Mesendoderm (in vitro differentiated cells): ENCODE data around the gene CLEC11A. TPM values are rescaled to one million over a fixed set of nuclear protein-coding genes. Genes with fewer than 3 reads are reported as not detected.

Experiments
- DNase-seq: peaks from one replicate; pipeline ENCODE4 v3.0.0; 2013
- H2AK5ac ChIP-seq: 2 replicates; pipeline ENCODE4 v1.6.1; 2013; ENCODE audit warnings: low read length, inconsistent platforms
- H2BK120ac ChIP-seq: 2 replicates; pipeline ENCODE4 v1.6.1; 2013; ENCODE audit warnings: low read depth, mild to moderate bottlenecking, low read length, moderate library complexity, mixed read lengths
- H2BK15ac ChIP-seq: replicated peaks from 2 replicates; pipeline ENCODE4 v1.6.1; 2013; ENCODE audit warnings: low read depth, mild to moderate bottlenecking, moderate library complexity
- H2BK5ac ChIP-seq: 2 replicates; pipeline ENCODE4 v1.6.1; 2013; ENCODE audit warnings: low read length, inconsistent platforms
- H3K18ac ChIP-seq: 2 replicates; pipeline ENCODE4 v1.6.1; 2013; ENCODE audit warnings: mild to moderate bottlenecking, low read length, mixed read lengths
- H3K23ac ChIP-seq: one replicate; pipeline ENCODE4 v1.6.1; 2013; ENCODE audit warnings: low read length
- H3K27ac ChIP-seq: 2 replicates; pipeline ENCODE4 v1.5.1; 2013; ENCODE audit warnings: low read depth, mild to moderate bottlenecking, inconsistent platforms, low read length, moderate library complexity
- H3K27me3 ChIP-seq: 2 replicates; pipeline ENCODE4 v1.6.1; 2013; ENCODE audit warnings: low read length, control low read depth, mild to moderate bottlenecking, inconsistent platforms; ENCODE audit not compliant: insufficient read depth, poor library complexity
- H3K36me3 ChIP-seq: 2 replicates; pipeline ENCODE4 v1.6.1; 2013; ENCODE audit warnings: low read length, inconsistent platforms; ENCODE audit not compliant: control insufficient read depth, insufficient read depth
- H3K4ac ChIP-seq: one replicate; pipeline ENCODE4 v1.6.1; 2013; ENCODE audit warnings: low read depth, mild to moderate bottlenecking, low read length, moderate library complexity
- H3K4me1 ChIP-seq: 2 replicates; pipeline ENCODE4 v1.6.1; 2013; ENCODE audit warnings: low read depth, low read length, inconsistent platforms; ENCODE audit not compliant: control insufficient read depth
- H3K4me2 ChIP-seq: 2 replicates; pipeline ENCODE4 v1.6.1; 2013; ENCODE audit warnings: low read length
- H3K4me3 ChIP-seq: 2 replicates; pipeline ENCODE4 v1.5.1; 2013; ENCODE audit warnings: mild to moderate bottlenecking, low read length
- H3K56ac ChIP-seq: one replicate; pipeline ENCODE4 v1.6.1; 2013; ENCODE audit warnings: low read length
- H3K79me1 ChIP-seq: 2 replicates; pipeline ENCODE4 v1.6.1; 2013; ENCODE audit warnings: low read length, inconsistent platforms
- H3K79me2 ChIP-seq: 2 replicates; pipeline ENCODE4 v1.6.1; 2013; ENCODE audit warnings: mild to moderate bottlenecking, low read length; ENCODE audit not compliant: control insufficient read depth, insufficient read depth
- H3K9ac ChIP-seq: 2 replicates; pipeline ENCODE4 v1.6.1; 2013; ENCODE audit warnings: low read length, inconsistent platforms
- H4K5ac ChIP-seq: one replicate; pipeline ENCODE4 v1.6.1; 2013; ENCODE audit warnings: low read length
- H4K8ac ChIP-seq: one replicate; pipeline ENCODE4 v1.6.1; 2013; ENCODE audit warnings: low read depth, mild to moderate bottlenecking, control low read depth, low read length, moderate library complexity
- WGBS: extraction: QIAGEN DNeasy Blood & Tissue Kit; methylation state at CpG from one replicate; pipeline ENCODE4 v1.1.7; 2013; ENCODE audit warnings: low lambda C conversion rate, missing lambda C conversion rate; ENCODE audit not compliant: insufficient coverage; ENCODE audit errors: extremely low coverage; 5-methylcytosine and 5-hydroxymethylcytosine counted together
- polyA plus RNA-seq, 2 experiments: library from polyadenylated mRNA; stranded (reverse); fragments of 200-250 nt; gene quantifications; one replicate each; pipeline ENCODE4 v1.2.3, GENCODE V29; 2013

CLEC11A gene
- 2.5 TPM for polyA plus RNA-seq (2013, experiment 1 of 2)
- polyA plus RNA-seq (2013, experiment 2 of 2) = 2.7 TPM

GRCh38 chr19:50723069-50723468 lies at the start of gene CLEC11A:
Gene CLEC11A (plus strand): TSS chr19:50723364. CDS start chr19:50723526, 162 bp downstream.
- no peak within 1 kb of the TSS for H2BK15ac ChIP-seq
- peak within 1 kb of the TSS; percentile 5 for H3K18ac ChIP-seq
- peak; percentile 58 for DNase-seq
- H2BK120ac ChIP-seq = no peak within 1 kb of the TSS
- H3K79me1 ChIP-seq = peaks cover 4% of the 10 kb centered on the region
- peak within 1 kb of the TSS; percentile 95 for H3K4me2 ChIP-seq
- H2AK5ac ChIP-seq = no peak within 1 kb of the TSS
- no peak within 1 kb of the TSS for H4K5ac ChIP-seq
- no peaks in the 10 kb centered on the region for H3K36me3 ChIP-seq
- WGBS = no CpG with 5 or more reads among the region's 15 CpGs
- H3K27me3 ChIP-seq = peaks cover 3% of the 10 kb centered on the region
- peak within 1 kb of the TSS; percentile 75 for H3K23ac ChIP-seq
- peaks cover 2% of the 10 kb centered on the region for H3K4me1 ChIP-seq
- H3K4ac ChIP-seq = no peak within 1 kb of the TSS
- no peak within 1 kb of the TSS for H4K8ac ChIP-seq
- no peak within 1 kb of the TSS for H2BK5ac ChIP-seq
- no peak within 1 kb of the TSS for H3K27ac ChIP-seq
- H3K79me2 ChIP-seq = no peaks in the 10 kb centered on the region
- peak within 1 kb of the TSS; percentile 78 for H3K9ac ChIP-seq
- H3K4me3 ChIP-seq = peak within 1 kb of the TSS; percentile 23
- peak within 1 kb of the TSS; percentile 89 for H3K56ac ChIP-seq

- Histone ChIP-seq H2BK120ac (no peak overlapping the region), H3K18ac (no peak overlapping the region), H3K79me2 (no peaks in the 10 kb centered on the region), H3K27ac (no peak overlapping the region), H3K4me1 (no peaks in the 10 kb centered on the region), H2AK5ac (no peak overlapping the region), H4K8ac (no peak overlapping the region), H3K56ac (no peak overlapping the region), H3K23ac (no peak overlapping the region), H4K5ac (no peak overlapping the region), H3K4me3 (no peak overlapping the region), H3K9ac (no peak overlapping the region), H3K4ac (no peak overlapping the region), H3K36me3 (no peaks in the 10 kb centered on the region), H3K79me1 (no peaks in the 10 kb centered on the region), H2BK5ac (no peak overlapping the region), H3K4me2 (no peak overlapping the region), H3K27me3 (peaks cover 7% of the 10 kb centered on the region), H2BK15ac (no peak overlapping the region)
- DNase-seq = no peak
- WGBS = no CpG with 5 or more reads among the region's 1 CpG
Measured at GRCh38 chr19:50676625-50677197, 46.5 kb upstream of the CLEC11A start.

- Histone ChIP-seq H3K23ac (no peak overlapping the region), H2BK5ac (no peak overlapping the region), H3K27me3 (peaks cover 7% of the 10 kb centered on the region), H3K4me1 (no peaks in the 10 kb centered on the region), H3K4me3 (no peak overlapping the region), H3K36me3 (no peaks in the 10 kb centered on the region), H2BK120ac (no peak overlapping the region), H4K8ac (no peak overlapping the region), H4K5ac (no peak overlapping the region), H3K79me2 (no peaks in the 10 kb centered on the region), H2BK15ac (no peak overlapping the region), H3K4me2 (no peak overlapping the region), H3K4ac (no peak overlapping the region), H3K18ac (no peak overlapping the region), H3K9ac (no peak overlapping the region), H3K27ac (no peak overlapping the region), H3K79me1 (no peaks in the 10 kb centered on the region), H3K56ac (no peak overlapping the region), H2AK5ac (no peak overlapping the region)
- DNase-seq = no peak
- no CpG with 5 or more reads among the region's 5 CpGs for WGBS
Measured at GRCh38 chr19:50677636-50678035, 45.5 kb upstream of the CLEC11A start.

- Histone ChIP-seq H3K9ac (no peak overlapping the region), H3K18ac (no peak overlapping the region), H3K23ac (no peak overlapping the region), H2BK120ac (no peak overlapping the region), H3K79me2 (no peaks in the 10 kb centered on the region), H3K4me2 (no peak overlapping the region), H3K27me3 (peaks cover 2% of the 10 kb centered on the region), H3K56ac (no peak overlapping the region), H3K4ac (no peak overlapping the region), H4K5ac (no peak overlapping the region), H4K8ac (no peak overlapping the region), H3K4me3 (no peak overlapping the region), H3K79me1 (no peaks in the 10 kb centered on the region), H3K36me3 (no peaks in the 10 kb centered on the region), H2AK5ac (no peak overlapping the region), H3K4me1 (no peaks in the 10 kb centered on the region), H2BK5ac (no peak overlapping the region), H3K27ac (no peak overlapping the region), H2BK15ac (no peak overlapping the region)
- DNase-seq = no peak
- WGBS = no CpG with 5 or more reads among the region's 3 CpGs
Measured at GRCh38 chr19:50678323-50678722, 44.8 kb upstream of the CLEC11A start.

- H3K18ac ChIP-seq = no peak overlapping the region
- H2BK5ac ChIP-seq = no peak overlapping the region
- no peaks in the 10 kb centered on the region for H3K79me2 ChIP-seq
- no CpG with 5 or more reads among the region's 23 CpGs for WGBS
- H4K5ac ChIP-seq = no peak overlapping the region
- peaks cover 2% of the 10 kb centered on the region for H3K27me3 ChIP-seq
- H3K36me3 ChIP-seq = no peaks in the 10 kb centered on the region
- no peak overlapping the region for H3K4me2 ChIP-seq
- H3K23ac ChIP-seq = no peak overlapping the region
- no peak overlapping the region for H3K27ac ChIP-seq
- no peak overlapping the region for H3K9ac ChIP-seq
- H3K79me1 ChIP-seq = no peaks in the 10 kb centered on the region
- no peak overlapping the region for H3K56ac ChIP-seq
- H3K4me3 ChIP-seq = no peak overlapping the region
- no peaks in the 10 kb centered on the region for H3K4me1 ChIP-seq
- DNase-seq = peak; percentile 70
- H2BK15ac ChIP-seq = no peak overlapping the region
- H4K8ac ChIP-seq = no peak overlapping the region
- H3K4ac ChIP-seq = no peak overlapping the region
- H2BK120ac ChIP-seq = no peak overlapping the region
- H2AK5ac ChIP-seq = no peak overlapping the region
Measured at GRCh38 chr19:50679177-50680125, 43.7 kb upstream of the CLEC11A start.
